ENCODE measurements around the gene PAX4.

- TF ChIP-seq CTCF (IDR thresholded peaks at IDR 0.05; ENCODE audit: insufficient read depth, low read depth, low read length) = no peak
- no peak for TF ChIP-seq EZH2 (IDR thresholded peaks at IDR 0.05; ENCODE audit: insufficient read depth, low read length)
These were observed 23.5 kb downstream of the PAX4 start for GRCh38 chr7:127594490-127594889.
